ENCODE data around the gene TFG.
A peak's percentile ranks its signal among the peaks of the same experiment; 100 is the strongest.

The TFG gene

DNA sequence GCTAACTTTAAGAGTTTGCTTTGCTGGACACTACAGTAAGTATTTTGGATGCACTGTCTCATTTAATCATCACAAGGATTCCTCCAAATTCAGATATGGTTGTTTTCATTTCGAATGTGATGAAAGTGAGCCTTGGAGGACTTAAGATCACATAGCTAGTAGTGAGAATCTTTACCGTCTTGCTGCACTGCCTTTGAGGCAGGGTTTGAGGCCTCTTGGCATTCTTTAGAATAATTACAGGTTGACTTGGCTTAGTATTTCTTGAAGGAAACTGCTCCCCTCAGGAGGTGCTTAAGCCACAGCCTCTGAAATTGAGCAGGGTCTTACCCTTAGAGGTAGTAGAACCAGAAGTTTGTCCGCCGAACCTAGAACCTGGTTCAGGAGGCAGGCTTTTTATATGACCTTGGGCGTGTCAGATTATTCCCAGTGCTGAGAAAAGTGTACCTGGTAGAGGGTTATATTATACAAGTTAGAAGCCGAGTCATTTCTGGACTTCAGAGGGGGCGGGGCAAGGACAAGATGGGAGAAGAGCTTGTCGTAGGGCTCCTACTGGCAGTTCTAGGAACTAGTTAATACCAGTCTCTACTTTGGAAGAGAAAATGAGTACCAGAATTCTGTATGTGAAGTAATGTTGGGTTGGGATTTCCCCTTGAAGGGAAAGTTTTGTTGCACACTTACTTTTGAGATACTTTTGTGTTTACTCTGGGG lies 1.1 kb downstream of the TFG start:
- TF ChIP-seq, protein P1, sequence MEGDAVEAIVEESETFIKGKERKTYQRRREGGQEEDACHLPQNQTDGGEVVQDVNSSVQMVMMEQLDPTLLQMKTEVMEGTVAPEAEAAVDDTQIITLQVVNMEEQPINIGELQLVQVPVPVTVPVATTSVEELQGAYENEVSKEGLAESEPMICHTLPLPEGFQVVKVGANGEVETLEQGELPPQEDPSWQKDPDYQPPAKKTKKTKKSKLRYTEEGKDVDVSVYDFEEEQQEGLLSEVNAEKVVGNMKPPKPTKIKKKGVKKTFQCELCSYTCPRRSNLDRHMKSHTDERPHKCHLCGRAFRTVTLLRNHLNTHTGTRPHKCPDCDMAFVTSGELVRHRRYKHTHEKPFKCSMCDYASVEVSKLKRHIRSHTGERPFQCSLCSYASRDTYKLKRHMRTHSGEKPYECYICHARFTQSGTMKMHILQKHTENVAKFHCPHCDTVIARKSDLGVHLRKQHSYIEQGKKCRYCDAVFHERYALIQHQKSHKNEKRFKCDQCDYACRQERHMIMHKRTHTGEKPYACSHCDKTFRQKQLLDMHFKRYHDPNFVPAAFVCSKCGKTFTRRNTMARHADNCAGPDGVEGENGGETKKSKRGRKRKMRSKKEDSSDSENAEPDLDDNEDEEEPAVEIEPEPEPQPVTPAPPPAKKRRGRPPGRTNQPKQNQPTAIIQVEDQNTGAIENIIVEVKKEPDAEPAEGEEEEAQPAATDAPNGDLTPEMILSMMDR (IDR thresholded peaks at IDR 0.05; ENCODE audit: low read depth, low read length) = peak; percentile 22
- DNase-seq (ENCODE audit: extremely low read depth, low read depth) = peak; percentile 11

DNA sequence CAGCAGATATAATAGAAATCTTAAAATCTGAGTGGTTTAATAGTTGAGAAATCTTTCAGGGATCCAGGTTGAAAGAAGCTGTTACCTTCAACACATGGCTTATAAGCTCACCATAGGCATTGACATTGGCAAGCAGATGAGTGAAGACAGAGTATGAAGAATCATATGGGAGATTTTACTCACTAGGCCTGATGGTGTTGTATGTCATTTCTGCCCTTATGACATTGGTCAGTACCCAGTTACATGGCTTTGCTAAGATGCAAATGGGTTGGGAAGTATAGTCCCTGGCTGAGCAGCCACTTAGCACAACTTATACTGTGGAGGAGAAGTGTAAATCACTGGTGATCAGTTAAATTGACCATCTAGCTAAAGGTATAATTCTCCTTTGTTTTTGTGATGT lies 5.9 kb downstream of the TFG start:
- DNase-seq (ENCODE audit: extremely low read depth, low read depth) = no peak
- TF ChIP-seq, protein P1 (IDR thresholded peaks at IDR 0.05; ENCODE audit: low read depth, low read length) = no peak

DNA sequence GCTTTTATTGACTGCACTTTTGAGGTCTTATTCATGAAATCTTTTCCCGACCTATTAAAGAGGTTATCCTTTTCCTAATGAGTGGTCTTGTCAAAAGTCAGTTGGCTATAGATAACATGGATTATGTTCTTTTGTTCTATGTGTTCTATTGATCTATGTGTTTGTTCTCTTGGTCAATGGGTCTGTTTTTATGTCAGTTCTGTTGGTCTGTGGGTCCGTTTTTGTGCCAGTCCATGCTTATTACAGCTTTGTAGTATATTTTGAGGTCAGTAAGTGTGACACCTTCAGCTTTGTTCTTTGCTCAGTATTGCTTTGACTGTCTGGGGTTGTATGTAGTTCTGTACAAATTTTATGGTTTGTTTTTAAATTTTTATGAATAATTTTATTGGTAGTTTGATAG lies 7.8 kb downstream of the TFG start:
- TF ChIP-seq, protein P1 (IDR thresholded peaks at IDR 0.05; ENCODE audit: low read depth, low read length) = no peak
- DNase-seq (ENCODE audit: extremely low read depth, low read depth) = no peak

DNA sequence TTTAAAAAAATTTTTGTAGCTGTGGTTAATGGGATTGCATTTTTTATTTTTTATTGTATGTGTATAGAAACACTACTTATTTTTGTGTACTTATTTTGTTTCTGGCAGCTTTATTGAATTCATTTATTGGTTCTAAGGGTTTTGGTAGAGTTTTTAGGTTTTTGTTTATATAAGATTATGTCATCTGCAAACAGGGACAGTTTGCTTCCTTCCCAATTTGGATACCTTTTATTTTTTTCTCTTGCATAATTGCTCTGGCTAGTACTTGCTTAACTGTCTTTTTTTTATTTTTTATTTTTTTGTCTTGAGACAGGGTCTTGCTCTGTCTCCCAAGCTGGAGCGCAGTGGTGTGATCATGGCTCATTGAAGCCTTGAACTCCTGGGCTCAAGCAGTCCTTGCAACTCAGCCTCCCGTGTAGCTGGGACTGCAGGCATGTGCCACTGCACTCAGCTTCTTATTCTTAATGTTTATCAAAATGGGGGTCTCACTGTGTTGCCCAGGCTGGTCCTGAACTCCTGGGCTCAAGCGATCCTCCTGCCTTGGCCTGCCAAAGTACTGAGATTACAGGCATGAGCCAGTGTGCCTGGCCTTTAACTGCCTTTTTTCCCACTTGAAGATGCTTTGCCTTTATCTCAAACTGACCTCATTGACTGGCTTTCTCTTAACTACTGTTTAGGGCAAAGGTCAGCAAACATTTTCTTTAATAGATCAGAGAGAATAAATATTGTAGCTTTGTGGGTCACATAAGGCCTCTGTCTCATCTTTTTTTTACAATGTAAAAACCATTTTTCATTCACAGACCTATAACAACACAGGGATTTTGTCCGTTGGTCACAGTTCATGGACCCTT lies 8.6 kb downstream of the TFG start:
- no peak for DNase-seq (ENCODE audit: extremely low read depth, low read depth)
- TF ChIP-seq, protein P1 (IDR thresholded peaks at IDR 0.05; ENCODE audit: low read depth, low read length) = no peak

DNA sequence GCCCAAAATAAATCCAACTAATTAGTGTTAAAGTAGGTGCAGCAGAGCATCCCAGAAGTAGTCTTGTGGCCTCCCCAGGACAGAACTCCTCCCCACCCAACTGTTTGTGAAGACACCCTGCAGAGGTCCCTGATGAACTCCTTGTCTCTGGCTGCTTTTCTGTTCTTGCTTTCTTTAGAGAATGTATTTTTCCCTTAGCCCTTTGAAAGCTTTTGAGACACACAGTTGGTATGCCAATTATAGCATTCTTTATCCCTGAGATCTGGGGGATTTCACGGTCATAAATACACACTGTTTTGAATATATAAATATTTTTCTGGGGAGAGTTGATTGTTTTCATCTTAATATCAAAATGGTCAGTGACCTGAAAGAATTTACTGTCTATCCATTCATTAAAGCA lies 9.8 kb downstream of the TFG start:
- TF ChIP-seq, protein P1 (IDR thresholded peaks at IDR 0.05; ENCODE audit: low read depth, low read length) = no peak

DNA sequence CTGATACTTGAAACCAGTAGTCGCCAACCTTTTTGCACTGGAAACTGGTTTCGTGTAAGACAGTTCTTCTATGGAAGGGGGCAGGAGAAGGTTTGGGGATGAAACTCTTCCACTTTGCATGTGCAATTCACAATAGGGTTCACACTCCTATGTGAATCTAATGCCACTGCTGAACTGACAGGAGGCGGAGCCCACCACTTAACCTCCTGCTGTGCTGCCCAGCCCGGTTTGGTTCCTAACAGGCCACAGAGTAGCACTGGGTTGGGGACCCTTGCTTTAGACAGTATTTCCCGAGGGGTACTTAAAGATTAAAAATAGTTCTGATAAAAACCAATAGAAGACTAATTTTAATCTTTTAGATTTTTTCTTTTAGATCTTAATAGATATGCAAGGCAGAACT lies 11.1 kb downstream of the TFG start:
- DNase-seq (ENCODE audit: extremely low read depth, low read depth) = no peak
- TF ChIP-seq, protein P1 (IDR thresholded peaks at IDR 0.05; ENCODE audit: low read depth, low read length) = no peak

More for the DNA sequence above, 9.8 kb downstream of the TFG start:
- no peak for DNase-seq (ENCODE audit: extremely low read depth, low read depth)

DNA sequence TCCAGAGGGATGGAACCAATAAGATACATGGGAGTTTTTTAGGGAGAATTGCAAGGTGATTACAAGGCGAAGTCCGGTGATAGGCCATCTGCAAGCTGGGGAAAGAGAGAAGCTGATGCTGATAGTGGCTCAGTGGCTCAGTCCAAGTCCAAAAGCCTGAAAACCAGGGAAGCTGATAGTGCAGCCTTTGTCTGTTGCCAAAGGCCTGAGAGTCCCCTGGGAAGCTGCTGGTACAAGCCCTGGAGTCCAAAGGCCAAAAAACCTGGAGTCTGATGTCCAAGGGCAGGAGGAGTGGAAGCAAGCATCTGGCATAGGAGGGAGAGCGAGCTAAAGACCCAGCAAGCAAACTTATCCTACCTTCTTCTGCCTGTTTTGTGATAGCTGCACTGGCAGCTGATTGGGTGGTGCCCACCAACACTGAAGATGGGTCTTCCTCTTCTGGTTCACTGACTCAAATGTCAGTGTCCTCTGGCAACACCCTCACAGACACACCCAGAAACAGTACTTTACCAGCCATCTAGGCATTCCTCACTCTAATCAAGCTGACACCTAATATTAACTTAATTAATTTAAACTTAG lies 16.7 kb downstream of the TFG start:
- TF ChIP-seq, protein P1 (IDR thresholded peaks at IDR 0.05; ENCODE audit: low read depth, low read length) = no peak
- DNase-seq (ENCODE audit: extremely low read depth, low read depth) = no peak
